MM.1S (cell line): ENCODE data around the gene ABCB9.

ENCODE experiments used
- DNase-seq: peaks from one replicate; pipeline ENCODE4 v3.0.0-alpha.2; 2015
- H2AFZ ChIP-seq: fragments of 300-600 bp; sonication (generic); 2 replicates; pipeline ENCODE4 v1.6.0; 2016; ENCODE audit warnings: antibody characterized with exemption, low read length
- H3F3A ChIP-seq: fragments of 300-600 bp; sonication (generic); 2 replicates; pipeline ENCODE4 v1.6.1; 2016; ENCODE audit warnings: mild to moderate bottlenecking, antibody characterized with exemption, low read length, moderate library complexity, mixed read lengths; ENCODE audit not compliant: insufficient read depth
- H3K27ac ChIP-seq: fragments of 300-600 bp; sonication (generic); 2 replicates; pipeline ENCODE4 v1.5.1; 2016; ENCODE audit warnings: mild to moderate bottlenecking, low read length
- H3K27me3 ChIP-seq: fragments of 300-600 bp; sonication (generic); replicated peaks from 2 replicates; pipeline ENCODE4 v1.6.0; 2016; ENCODE audit warnings: low read length; ENCODE audit not compliant: insufficient read depth
- H3K36me3 ChIP-seq: fragments of 300-600 bp; sonication (generic); replicated peaks from 2 replicates; pipeline ENCODE4 v1.6.1; 2016; ENCODE audit warnings: mild to moderate bottlenecking, low read length, mixed read lengths; ENCODE audit not compliant: insufficient read depth
- H3K4me1 ChIP-seq: fragments of 300-600 bp; sonication (generic); 2 replicates; pipeline ENCODE4 v1.6.1; 2016; ENCODE audit warnings: low read length, mixed read lengths
- H3K4me2 ChIP-seq: fragments of 300-600 bp; sonication (generic); 2 replicates; pipeline ENCODE4 v1.6.0; 2016; ENCODE audit warnings: low read depth, low read length
- H3K4me3 ChIP-seq: fragments of 300-600 bp; sonication (generic); 2 replicates; pipeline ENCODE4 v1.5.1; 2016; ENCODE audit warnings: low read length, mixed read lengths
- H3K79me2 ChIP-seq: fragments of 300-600 bp; sonication (generic); 2 replicates; pipeline ENCODE4 v1.6.1; 2016; ENCODE audit warnings: mixed run types, low read length, mixed read lengths
- H3K9ac ChIP-seq: fragments of 300-600 bp; sonication (generic); 2 replicates; pipeline ENCODE4 v1.6.1; 2016; ENCODE audit warnings: low read length, mixed read lengths
- H3K9me2 ChIP-seq: fragments of 300-600 bp; sonication (generic); replicated peaks from 2 replicates; pipeline ENCODE4 v1.6.1; 2016; ENCODE audit warnings: mild to moderate bottlenecking, low read length, mixed read lengths; ENCODE audit not compliant: insufficient read depth
- H3K9me3 ChIP-seq: fragments of 300-600 bp; sonication (generic); replicated peaks from 2 replicates; pipeline ENCODE4 v1.6.1; 2016; ENCODE audit warnings: mild to moderate bottlenecking, low read length, mixed read lengths; ENCODE audit not compliant: insufficient read depth
- H4K20me1 ChIP-seq: fragments of 300-600 bp; sonication (generic); 2 replicates; pipeline ENCODE4 v1.6.1; 2016; ENCODE audit warnings: mild to moderate bottlenecking, low read length, moderate library complexity, mixed read lengths; ENCODE audit not compliant: insufficient read depth
- EZH2 ChIP-seq: fragments of 300-600 bp; sonication (generic); optimal IDR thresholded peaks from 2 replicates; pipeline ENCODE3; 2017; ENCODE audit warnings: low read depth, mild to moderate bottlenecking, antibody characterized with exemption, low read length, mixed read lengths
- EZH2phosphoT487 ChIP-seq: fragments of 300-600 bp; sonication (generic); IDR thresholded peaks from 2 replicates; pipeline ENCODE4 v1.6.1; 2018; ENCODE audit warnings: antibody characterized with exemption, low read length
- TF ChIP-seq, protein P1 (sequence below): fragments of 300-600 bp; sonication (generic); IDR thresholded peaks from 2 replicates; pipeline ENCODE4 v1.5.1; 2016; ENCODE audit warnings: antibody characterized with exemption, low read length, mixed read lengths

Gene ABCB9

DNA sequence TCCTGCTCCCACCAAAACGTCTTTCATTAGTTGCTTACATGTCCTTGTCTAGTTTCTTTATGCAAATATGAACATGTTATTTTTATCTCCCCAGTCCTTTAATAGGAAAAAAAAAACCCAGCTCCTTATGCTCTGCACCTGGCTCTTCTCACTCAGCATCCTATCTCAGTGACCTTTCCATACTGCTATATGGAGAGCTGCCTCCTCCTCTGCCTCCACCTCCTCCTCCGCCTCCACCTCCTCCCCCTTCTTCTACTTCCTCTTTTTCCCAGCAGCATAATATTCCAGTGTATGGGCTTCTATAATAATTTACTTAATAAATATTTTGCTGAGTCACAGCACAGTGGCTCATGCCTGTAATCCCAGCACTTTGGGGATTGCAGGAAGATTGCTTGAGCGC lies 31.5 kb downstream of the ABCB9 start:
- H3K9me2 ChIP-seq = no peaks in the 10 kb centered on the region
- H3K27me3 ChIP-seq = no peaks in the 10 kb centered on the region
- no peaks in the 10 kb centered on the region for H4K20me1 ChIP-seq
- H3K27ac ChIP-seq = peak overlapping the region; percentile 84
- H3K79me2 ChIP-seq = no peaks in the 10 kb centered on the region
- no peak for TF ChIP-seq EZH2phosphoT487
- TF ChIP-seq EZH2 = no peak
- TF ChIP-seq, protein P1, sequence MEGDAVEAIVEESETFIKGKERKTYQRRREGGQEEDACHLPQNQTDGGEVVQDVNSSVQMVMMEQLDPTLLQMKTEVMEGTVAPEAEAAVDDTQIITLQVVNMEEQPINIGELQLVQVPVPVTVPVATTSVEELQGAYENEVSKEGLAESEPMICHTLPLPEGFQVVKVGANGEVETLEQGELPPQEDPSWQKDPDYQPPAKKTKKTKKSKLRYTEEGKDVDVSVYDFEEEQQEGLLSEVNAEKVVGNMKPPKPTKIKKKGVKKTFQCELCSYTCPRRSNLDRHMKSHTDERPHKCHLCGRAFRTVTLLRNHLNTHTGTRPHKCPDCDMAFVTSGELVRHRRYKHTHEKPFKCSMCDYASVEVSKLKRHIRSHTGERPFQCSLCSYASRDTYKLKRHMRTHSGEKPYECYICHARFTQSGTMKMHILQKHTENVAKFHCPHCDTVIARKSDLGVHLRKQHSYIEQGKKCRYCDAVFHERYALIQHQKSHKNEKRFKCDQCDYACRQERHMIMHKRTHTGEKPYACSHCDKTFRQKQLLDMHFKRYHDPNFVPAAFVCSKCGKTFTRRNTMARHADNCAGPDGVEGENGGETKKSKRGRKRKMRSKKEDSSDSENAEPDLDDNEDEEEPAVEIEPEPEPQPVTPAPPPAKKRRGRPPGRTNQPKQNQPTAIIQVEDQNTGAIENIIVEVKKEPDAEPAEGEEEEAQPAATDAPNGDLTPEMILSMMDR = no peak
- H3K4me3 ChIP-seq = no peak overlapping the region
- peak; percentile 65 for DNase-seq
- H3K36me3 ChIP-seq = no peaks in the 10 kb centered on the region
- no peaks in the 10 kb centered on the region for H3K9me3 ChIP-seq
- no peak overlapping the region for H2AFZ ChIP-seq
- no peak overlapping the region; the same call in 1 of the 2 replicates for H3K9ac ChIP-seq
- H3K4me2 ChIP-seq = no peak overlapping the region
- H3F3A ChIP-seq = peaks cover 20% of the 10 kb centered on the region
- H3K4me1 ChIP-seq = peaks cover 26% of the 10 kb centered on the region

DNA sequence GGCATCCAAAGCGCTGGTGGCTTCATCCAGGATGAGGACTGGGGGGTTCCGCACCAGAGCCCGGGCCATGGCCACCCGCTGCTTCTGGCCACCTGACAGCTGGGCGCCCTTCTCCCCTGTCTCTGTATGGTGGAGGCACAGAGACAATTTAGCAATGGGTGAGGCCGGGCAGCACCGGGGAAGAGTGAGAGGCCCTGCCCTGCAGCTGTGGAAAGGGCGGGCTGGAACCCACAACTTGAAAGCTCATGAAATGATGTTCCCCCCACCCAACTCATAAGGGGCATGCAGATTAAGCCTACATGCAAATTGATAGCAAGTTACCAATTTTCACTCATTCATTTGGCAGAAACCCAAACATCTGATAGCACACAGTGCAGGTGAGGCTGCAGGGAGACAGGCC lies 34.1 kb downstream of the ABCB9 start:
- no peak for DNase-seq
- H3K4me2 ChIP-seq = no peak overlapping the region
- H3K9me2 ChIP-seq = no peaks in the 10 kb centered on the region
- no peaks in the 10 kb centered on the region for H3K9me3 ChIP-seq
- no peaks in the 10 kb centered on the region for H3K27me3 ChIP-seq
- H2AFZ ChIP-seq = no peak overlapping the region
- no peak overlapping the region for H3K9ac ChIP-seq
- TF ChIP-seq EZH2 (no peak), EZH2phosphoT487 (no peak)
- TF ChIP-seq, protein P1 = no peak
- no peak overlapping the region for H3K4me3 ChIP-seq
- H3K79me2 ChIP-seq = no peaks in the 10 kb centered on the region
- H3F3A ChIP-seq = peaks cover 10% of the 10 kb centered on the region; the same call in 1 of the 2 replicates
- no peak overlapping the region for H3K27ac ChIP-seq
- H3K36me3 ChIP-seq = no peaks in the 10 kb centered on the region
- no peaks in the 10 kb centered on the region for H4K20me1 ChIP-seq
- H3K4me1 ChIP-seq = peaks cover 21% of the 10 kb centered on the region

DNA sequence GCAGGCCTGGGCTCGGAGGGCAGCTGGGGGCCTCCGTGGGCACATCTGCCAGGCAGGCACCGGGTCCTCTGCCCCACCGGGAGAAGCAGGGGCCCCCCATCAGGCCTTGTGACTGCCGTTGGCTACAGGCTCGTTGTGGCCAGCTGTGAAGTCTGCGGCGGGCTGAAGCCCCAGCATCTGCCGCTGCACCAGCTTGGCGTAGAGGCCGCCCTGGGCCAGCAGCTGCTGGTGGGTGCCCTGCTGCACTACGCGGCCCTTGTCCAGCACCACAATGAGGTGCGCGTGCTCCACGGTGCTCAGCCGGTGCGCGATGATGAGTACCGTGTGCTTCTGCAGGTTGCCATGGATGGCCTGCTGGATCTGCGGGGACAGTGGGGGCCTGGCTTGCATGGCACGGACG lies 36.5 kb downstream of the ABCB9 start:
- H3F3A ChIP-seq = peaks cover 7% of the 10 kb centered on the region

More for the DNA sequence above, 36.5 kb downstream of the ABCB9 start:
- H3K27me3 ChIP-seq = no peaks in the 10 kb centered on the region
- H3K9ac ChIP-seq = no peak overlapping the region
- no peaks in the 10 kb centered on the region for H3K9me2 ChIP-seq
- no peaks in the 10 kb centered on the region for H3K36me3 ChIP-seq
- H2AFZ ChIP-seq = no peak overlapping the region
- H4K20me1 ChIP-seq = no peaks in the 10 kb centered on the region
- H3K27ac ChIP-seq = no peak overlapping the region
- H3K9me3 ChIP-seq = no peaks in the 10 kb centered on the region
- TF ChIP-seq EZH2 (no peak), EZH2phosphoT487 (no peak)
- TF ChIP-seq, protein P1 = no peak
- H3K4me2 ChIP-seq = no peak overlapping the region
- H3K4me3 ChIP-seq = no peak overlapping the region
- H3K79me2 ChIP-seq = no peaks in the 10 kb centered on the region
- no peak for DNase-seq
- H3K4me1 ChIP-seq = peaks cover 10% of the 10 kb centered on the region
